Stimulated activated CD8-positive, alpha-beta memory T cell treated with anti-CD3 and anti-CD28 coated beads, Interleukin-15, amount 100 ng/mL, for 24 hours (primary cell): ENCODE results near the gene C1QL3.

Experiments used
- DNase-seq: peaks from one replicate; pipeline ENCODE4 v3.0.0-alpha.2; 2020; ENCODE audit warnings: low read depth

Gene C1QL3

DNA sequence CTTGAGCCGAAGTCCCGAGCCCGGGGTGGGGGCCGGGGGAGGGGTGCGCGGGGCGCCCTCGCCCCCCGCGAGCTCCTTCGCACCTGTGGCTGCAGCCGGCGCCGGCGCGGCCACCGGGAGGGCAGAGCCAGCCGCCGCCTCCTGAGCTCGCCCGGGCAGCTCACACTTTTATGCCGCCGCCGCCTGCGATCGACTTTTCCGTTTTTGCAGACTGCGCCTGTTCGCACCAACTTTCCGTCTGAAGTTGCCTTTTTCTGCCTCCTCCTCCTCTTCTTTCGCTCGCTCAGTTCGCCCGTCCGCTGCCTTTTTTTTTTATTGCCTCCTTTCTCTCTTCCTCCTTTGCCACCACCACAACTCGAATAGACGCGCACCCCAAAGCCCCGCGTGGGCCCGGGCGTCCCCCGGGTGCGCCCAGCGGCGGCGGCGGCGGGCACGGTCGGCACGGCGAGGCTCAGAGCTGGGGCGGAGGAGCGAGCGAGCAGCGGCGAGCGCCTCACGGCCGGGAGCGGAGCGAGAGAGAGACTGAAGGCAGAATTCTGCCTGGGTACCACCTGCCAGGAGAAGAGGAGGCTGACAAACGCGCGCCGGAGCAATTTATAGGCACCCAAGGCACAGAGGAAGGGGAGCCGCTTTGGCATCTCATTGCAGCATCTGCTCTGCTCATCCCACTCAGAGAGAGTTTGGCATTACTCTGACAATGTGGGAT lies at the start of gene C1QL3:
TSS of gene C1QL3 (minus strand) at position 569 of the 706 bp plus-strand sequence. CDS start 814 bp downstream, outside the sequence.
- no peak for DNase-seq

DNA sequence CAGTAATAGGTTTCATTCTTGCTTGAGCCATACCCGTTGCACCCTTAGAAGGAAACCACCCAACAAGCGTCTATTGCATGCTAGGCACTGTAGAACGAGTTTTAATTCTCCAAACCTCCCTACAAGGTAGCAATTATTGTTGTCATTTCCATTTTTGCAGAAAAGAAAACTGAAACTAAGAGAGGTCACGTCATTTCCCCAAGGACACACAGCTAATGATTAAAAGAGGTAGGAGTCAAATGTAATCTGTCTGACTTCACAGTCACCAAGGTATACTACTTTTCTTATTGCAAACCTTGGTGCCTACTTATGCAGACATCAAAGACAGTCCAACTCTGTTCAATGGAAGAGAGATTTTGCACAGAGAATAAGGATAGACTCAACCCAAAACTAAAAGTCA lies 49.1 kb upstream of the C1QL3 start:
- no peak for DNase-seq

DNA sequence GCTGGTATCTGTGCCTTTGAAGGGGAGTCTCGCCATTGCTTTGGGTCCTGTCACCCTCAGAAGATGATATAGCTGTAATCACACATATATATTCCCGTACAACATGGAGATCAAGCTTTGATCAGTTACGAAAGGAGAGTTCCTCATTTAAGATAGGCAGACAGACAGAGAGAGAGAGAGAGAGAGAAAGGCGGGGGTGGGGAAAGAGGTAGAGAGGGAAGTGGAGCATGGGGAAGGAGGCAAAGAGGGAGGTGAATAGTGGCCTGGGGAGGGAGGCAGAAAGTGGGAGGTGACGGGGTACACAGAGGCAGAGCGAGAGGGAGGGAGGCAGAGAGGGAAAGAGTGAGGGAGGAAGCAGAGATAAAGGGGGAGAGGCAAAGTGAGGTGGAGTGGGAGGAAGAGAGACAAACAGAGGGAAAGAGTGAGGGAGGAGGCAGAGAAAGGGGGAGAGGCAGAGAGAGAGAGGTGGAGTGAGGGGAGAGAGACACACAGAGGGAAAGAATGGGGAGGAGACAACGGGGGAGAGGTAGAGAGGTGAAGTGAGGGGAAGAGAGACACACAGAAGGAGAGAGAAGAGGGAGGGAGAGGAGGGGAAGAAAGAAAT lies 44.6 kb upstream of the C1QL3 start:
- DNase-seq = no peak

DNA sequence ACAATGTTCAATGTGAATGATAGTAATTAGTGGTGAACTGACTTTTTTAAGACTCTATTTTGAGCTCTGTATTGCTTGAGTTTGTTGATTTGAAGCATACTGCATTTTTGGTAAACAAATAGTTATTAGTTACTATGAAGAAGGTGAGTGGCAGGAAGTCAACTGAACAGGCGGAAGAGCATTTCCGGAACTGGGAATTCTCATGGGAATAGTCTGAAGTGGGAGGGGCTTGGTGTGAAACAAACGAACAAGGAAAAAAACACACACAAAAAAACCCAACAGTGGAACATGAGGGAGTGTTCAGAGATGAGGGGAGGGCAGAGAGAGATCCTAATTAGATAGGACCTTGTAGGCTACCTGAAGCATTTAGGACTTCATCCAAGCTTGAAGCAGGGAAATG lies 43.9 kb upstream of the C1QL3 start:
- DNase-seq = no peak

DNA sequence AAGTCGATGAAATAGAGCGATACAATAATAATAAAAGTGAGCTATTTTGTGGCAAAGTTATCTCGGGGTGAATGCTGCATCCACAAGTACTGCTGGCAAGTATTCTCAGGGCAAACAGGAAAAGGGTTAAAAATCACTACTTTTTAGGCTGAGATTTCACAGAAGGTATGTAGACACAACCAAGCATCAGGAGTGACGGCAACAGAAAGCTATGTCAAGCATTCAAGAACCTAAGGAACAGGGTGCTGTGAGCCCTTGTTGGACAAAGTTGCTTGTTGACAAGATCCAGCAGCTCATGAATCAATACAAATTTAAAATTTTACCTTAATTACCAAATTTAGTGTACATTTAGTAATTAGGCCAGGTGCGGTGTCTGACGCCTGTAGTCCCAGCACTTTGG lies 41.2 kb upstream of the C1QL3 start:
- DNase-seq = no peak

DNA sequence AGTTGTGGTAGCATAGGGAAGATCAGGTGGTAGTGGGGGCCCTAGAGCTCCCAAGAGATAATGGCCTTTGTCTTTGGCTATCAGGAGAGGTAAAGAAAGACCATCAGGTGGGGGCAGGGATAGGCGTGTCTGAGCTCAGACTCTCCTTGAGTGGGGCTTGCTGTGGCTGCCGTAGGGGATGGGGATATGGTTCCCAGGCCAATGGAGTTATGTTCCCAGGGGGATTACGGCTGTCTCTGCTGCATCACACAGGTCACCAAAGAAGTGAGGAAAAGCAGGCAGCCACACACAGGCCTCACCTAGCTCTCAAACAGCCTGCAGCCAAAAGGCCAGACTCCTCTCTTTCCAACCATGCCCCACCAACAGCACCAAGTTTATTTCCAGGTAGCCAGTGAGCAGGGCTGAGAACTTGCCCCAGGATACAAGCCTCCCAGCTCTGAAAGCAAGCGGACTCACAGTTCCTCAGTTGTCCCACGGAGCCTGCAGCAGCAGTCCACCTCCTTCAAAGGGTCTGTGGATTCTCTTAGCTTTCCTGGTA lies 37.6 kb upstream of the C1QL3 start:
- DNase-seq = no peak

DNA sequence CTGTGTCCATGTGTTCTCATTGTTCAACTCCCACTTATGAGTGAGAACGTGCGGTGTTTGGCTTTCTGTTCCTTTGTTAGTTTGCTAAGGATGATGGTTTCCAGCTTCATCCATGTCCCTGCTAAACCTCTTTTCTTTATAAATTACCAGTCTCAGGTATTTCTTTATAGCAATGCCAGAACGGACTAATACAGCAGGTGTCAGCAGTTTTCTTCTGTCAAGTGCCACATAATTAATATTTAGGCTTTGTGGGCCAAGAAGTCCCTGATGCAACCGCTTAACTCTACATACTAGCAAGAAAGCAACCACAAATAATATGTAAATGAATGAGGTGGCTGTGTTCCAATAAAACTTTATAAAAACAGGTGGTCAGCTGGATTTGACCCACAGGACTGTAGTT lies 26.3 kb upstream of the C1QL3 start:
- no peak for DNase-seq

DNA sequence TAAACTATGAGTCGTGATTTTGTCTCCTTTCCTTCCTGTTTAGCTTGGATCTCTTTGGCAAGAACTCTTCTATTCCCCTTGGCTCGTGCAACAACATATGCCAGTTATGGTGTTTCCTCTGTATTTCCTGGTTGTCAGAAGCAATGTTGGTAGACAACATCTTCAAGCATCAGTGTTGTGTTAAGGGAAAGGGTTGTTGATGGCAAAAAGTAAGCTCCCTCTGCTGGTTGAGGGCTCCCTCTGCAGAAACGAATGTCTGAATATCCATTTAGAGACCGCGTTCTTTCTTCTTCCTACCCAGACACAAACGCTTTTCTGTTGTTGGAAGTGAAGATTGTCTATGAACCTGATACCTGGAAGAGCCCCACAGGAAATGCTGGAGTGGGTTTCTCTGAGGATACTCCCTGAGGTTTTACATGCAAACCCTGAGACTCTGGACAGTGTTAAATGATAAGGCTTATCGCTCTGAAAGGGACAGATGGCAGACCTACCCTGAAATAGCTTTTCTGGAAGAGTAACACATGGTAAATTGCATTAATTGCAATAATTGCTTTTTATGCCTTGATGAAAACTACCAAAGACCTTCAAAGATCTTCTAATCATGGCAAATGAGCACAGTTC lies 23.5 kb upstream of the C1QL3 start:
- no peak for DNase-seq

DNA sequence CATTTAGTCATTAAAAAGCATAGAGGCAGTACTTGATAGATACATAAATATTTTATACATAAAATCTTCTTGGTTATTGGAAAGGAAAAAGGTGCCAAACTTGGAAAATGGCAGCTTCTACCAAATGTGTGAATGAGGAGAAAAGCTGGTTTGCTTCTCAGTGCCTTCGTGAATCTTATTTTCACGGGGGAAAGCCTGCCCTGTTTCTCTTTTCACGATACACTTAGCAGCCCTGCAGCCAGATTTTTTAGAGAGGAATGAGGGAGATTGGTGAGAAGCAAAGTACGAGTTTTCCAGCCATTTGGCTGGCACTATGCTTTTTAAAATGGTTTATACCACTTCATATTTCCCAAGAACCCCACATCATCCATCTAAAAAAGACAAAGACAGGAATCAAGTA lies 22.9 kb upstream of the C1QL3 start:
- no peak for DNase-seq

DNA sequence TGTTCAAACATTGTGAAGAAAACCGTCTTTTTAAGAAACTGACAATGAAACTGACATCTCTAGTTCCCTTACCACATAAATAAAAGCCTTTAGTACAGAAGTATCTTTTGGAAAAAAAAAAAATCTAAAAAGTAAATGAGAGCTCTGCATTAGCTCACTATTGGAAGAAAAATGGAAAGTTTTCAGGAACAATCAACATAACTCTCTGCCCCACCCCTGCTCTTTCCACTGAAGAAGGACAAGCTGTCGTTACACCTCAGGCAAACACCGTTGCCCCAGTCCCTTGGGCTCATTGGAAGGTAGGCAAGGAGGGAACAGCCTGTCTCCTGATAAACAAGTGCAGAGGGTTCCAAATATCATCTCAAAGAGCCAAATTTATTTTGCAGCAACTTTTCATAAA lies 22.4 kb upstream of the C1QL3 start:
- DNase-seq = no peak

DNA sequence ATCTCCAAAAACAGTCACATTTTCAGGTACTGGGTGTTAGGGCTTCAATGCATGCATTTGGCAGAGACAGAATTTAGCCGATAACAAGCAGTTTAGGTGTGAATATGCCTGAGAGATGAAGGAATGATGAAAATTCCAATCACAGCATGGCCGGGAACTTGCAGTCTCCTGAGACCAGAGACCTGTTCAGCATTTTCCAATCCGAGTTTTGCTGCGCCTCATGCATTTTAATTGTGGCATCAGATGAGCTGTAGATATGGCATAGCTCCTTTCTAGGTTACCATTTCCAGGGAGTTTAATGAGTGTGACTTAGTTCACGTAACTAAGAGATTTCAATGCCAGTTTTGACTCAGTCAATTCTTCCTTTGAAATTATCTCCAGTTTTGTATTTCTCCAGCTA lies 14.5 kb upstream of the C1QL3 start:
- DNase-seq = no peak

DNA sequence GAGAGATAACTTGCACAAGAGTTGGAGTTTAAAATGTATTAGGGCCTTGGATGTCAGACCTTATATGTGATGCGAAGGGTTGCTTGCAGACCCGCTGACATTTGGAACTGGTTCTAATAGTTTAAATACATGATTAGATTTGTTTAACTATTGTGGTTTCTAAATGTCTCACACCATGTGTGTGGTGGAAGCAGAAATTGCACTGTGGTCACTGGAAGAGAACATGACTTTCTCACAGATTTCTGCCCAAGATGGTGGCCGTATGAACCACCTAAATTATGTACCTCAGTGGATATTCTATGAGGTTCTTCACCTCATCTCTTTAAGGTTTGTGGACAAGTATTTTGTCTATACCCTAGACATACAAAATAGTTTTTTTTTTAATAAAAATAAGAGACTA lies 8.2 kb upstream of the C1QL3 start:
- DNase-seq = no peak

DNA sequence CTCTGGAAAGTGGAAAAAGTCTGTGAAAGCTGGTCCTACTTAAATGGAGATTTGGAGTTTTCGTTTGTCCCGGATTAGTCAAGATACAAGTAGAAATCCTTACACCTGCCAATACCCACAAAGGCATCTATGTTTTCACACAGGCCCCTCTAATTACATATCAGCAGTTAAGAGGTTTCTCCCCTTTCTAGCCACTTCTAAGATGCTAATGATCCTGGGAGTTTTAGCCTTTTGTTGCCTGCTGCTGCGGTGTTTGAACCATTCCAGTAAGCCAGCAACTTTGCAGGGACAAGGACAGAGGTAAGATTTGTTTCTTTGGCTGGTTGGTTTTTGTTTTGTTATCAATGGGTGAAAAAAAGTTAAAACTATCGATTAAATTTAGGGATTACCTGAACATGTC lies 5.8 kb upstream of the C1QL3 start:
- DNase-seq = no peak

DNA sequence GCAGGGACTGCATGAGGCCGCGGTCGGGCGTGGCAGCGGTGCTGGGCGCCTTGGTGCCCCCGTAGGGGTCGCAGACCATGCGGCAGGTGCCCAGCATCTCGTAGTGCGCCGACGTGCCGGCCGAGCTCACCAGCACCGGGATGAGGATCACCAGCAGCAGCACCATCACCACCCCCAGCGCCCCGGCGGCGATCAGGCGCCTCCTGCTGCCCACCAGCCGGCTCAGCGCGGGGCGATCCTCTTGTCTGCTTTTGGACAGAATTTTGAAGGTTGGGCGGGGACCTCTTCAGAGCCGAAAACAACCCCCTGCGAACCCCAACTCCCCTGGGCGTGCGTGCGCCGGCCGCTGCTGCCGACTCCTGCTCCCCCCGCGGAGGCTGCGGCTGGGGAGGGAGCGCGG lies 779 bp downstream of the C1QL3 start:
- no peak for DNase-seq

DNA sequence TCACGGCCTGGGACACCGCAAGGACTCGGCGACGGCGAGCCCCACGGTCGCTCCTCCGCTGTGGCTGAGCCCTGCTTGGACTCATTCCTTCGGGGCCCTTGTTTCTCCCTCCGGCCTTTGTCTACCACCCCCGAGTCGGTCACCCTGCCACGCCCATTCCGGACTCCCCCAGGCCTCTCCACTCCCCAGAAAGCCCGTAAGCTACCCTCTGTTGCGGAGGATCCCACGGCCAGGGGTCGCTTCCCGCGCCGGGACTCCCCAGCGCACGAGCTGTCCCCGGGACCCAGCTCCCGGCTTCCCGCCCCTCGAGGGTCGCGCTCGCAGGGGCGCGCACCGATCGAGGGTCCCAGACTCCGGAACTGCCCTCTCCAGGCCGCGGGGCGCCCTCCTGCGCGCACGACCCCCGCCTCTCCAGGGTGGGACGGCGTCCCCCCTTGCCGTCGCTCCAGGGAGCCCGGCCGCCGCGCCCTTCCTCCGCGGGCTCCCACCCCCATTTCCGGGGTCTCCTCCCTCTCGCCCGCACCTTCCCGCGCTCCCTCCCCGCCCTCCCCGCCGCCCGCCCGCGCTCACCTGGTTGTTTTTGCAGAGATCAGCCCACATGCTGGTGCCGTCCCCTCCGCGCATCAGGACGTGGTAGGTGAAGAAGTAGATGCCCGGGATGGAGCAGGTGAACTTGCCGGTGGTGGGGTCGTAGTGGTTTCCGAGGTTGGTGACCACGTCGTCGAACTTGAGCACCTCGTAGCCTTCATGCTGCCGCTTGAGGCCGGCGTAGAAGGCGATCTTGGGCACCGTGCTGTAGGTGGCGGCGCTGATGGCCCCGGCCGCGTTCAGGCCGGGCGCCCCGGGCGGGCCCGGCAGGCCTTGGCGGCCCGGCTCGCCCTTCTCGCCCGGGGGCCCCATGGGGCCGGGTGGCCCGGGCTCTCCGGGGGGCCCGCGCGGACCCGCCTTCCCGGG lies 1.5 kb downstream of the C1QL3 start:
- no peak for DNase-seq

DNA sequence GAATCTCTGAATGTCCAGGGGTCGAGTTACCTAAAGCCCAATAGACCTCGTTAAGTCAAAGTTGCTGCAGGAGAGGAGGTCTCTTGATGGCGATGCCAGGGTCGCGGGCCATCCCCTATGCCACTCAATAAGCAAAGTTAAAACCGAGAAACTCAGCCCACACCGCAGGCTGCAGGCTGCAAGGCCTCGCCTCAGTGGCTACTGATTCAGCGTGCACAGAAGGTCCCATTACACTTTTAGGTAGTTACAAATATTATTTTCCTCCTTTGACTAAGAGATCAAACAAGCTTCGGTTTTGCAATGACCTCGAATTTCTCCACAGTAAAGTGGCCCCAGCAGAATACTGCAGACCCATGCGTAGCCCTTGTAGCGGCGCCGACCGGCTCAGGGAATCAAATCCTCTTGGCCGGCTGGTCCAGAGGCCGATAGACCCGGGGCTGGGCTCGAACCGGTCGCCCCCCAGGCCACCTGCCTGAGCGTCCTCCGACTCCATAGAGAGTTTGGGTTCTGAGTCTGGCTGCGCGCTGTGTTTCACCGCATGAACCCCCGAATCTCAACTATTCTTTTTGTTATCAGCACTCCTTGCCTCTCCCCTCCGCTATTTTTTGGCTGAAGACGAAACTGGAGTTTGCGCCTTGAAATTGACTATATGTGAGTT lies 2.3 kb downstream of the C1QL3 start:
- DNase-seq = no peak

DNA sequence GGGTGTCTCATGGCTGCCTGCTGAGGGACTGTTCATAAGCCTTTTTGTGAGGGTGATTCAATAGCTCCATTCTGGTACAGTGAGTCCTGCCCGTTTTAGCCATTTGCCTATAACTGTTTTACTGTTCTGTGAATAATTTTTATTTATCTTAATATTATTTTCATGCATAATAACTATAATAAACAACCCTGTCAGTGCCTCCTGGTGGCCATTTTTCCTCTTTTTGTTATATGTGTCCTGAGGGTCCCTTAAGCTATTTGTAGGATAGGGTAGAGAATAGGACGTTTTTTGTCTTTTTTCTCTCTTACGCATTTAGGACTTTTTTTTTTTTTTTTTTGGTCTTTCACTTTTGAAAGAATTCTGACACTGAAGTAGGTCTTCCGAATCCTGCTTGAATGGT lies 2.9 kb downstream of the C1QL3 start:
- no peak for DNase-seq

DNA sequence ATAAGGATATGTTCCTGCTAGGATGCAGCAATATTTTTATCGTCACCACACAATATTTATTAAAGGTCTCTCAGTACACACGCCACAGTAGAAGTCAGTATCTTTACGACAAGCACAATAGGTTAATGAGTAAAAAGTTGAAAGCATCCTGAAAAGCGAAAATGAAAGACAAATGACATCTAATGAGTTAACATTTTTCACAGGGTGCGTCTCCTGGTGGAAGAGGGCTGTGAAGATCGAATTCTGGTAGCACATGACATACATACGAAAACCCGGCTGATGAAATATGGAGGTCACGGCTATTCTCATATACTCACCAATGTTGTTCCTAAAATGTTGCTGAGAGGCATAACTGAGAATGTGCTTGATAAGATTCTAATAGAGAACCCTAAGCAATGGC lies 10.8 kb downstream of the C1QL3 start:
- no peak for DNase-seq

DNA sequence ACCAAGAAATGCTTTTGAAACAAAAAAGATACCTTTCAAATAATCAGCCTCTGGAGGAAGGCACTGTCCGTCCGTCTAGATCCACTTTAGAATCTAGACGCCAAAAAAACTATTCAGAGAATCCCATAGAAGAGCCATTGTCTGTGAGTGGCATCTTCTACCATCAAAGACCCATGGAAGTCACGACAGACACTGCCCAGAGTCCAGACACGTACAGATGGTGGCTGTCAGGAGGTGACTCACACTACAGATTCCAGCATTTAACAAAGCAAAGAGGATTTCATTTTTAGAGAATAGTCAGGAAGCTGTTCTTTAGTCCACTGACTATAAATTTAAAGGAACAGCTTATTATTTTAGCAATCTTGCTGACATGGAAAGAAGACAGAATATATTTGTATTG lies 11.7 kb downstream of the C1QL3 start:
- no peak for DNase-seq

DNA sequence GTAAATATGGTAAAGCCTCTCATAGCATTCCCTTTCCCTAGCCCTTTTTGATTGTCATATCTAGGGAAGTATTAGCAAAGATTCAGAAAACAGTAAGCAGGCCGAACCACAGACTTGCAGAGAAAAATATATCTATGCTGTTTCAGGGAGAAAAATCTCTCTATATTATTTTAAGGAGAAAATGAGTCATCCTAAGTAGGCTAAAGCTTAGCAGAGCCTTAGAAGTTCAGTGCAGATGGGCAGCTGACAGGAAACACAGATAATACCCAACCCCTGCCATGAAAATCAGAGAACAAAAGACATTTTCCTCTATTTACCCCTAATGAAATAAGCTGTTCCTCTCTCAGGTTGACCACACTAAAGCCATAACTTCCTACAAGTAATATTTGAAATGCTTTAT lies 16.5 kb downstream of the C1QL3 start:
- DNase-seq = no peak

DNA sequence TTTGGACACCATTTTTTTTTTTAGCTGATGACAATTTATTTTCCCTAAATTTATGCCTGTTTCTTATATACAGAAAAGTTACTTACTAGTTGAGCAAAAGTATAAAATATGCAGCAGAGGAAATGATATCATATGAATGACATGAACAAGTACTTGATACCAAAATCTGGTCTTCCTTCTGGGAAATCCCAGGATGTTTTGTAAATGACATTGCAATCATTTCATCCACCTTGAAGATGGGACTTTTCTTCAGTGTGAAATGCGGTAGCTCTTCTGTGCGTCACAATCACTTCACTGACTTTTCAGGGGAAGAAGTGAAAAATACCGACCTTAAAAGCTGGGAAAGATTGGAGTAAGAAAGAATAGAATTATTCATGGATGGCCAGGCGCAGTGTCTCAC lies 23.8 kb downstream of the C1QL3 start:
- DNase-seq = no peak
